Measurements from ENCODE around the gene MMP19. TPM values are rescaled to one million over a fixed set of nuclear protein-coding genes. Genes with fewer than 3 reads are reported as not detected.

Gene MMP19
- total RNA-seq, 4 donors from 2014 or later, result 1.4 to 29.5 (median 7.2) TPM

- Histone ChIP-seq H3K4me3 (no peak overlapping the region), H3K9me3 (peaks cover 0 to 17% (median 0%) of the 10 kb centered on the region in 3 donors), H3K27me3 (no peaks in the 10 kb centered on the region), H3K27ac (no peak overlapping the region), H3K4me1 (no peaks in the 10 kb centered on the region), H3K36me3 (no peaks in the 10 kb centered on the region)
- 57 to 90% methylated on average over 2 of the region's 3 CpGs for WGBS, 2 donors (ENCODE audit: low coverage in 1 of 2)
- TF ChIP-seq POLR2A (IDR thresholded peaks at IDR 0.05) (no peak), CTCF (IDR thresholded peaks at IDR 0.05) (no peak), POLR2AphosphoS5 (IDR thresholded peaks at IDR 0.05) (no peak), EP300 (IDR thresholded peaks at IDR 0.05) (no peak)
- ATAC-seq, result no peak
These were observed 19.1 kb upstream of the MMP19 start for GRCh38 chr12:55861871-55862270.

- H3K27ac ChIP-seq, result no peak overlapping the region
- H3K4me3 ChIP-seq, result no peak overlapping the region
- no peak for TF ChIP-seq POLR2A (IDR thresholded peaks at IDR 0.05)
- no peak for TF ChIP-seq POLR2AphosphoS5 (IDR thresholded peaks at IDR 0.05)
- TF ChIP-seq EP300 (IDR thresholded peaks at IDR 0.05), result no peak
- no peak for TF ChIP-seq CTCF (IDR thresholded peaks at IDR 0.05)
- WGBS, 2 donors (ENCODE audit: low coverage in 1 of 2), result 93 to 100% methylated on average over 2 to 8 of the region's 8 CpGs
- H3K9me3 ChIP-seq, result peaks cover 0 to 17% (median 0%) of the 10 kb centered on the region in 3 donors
- no peaks in the 10 kb centered on the region for H3K36me3 ChIP-seq
- no peaks in the 10 kb centered on the region for H3K27me3 ChIP-seq
- no peaks in the 10 kb centered on the region for H3K4me1 ChIP-seq
- ATAC-seq, result no peak
These were observed 18.7 kb upstream of the MMP19 start for GRCh38 chr12:55861396-55861795.

- 29 to 52% methylated on average over 1 of the region's 1 CpG for WGBS, 2 donors (ENCODE audit: low coverage in 1 of 2)
- TF ChIP-seq EP300 (IDR thresholded peaks at IDR 0.05), result no peak
- no peak for ATAC-seq
- no peak overlapping the region for H3K4me3 ChIP-seq
- H3K27ac ChIP-seq, result no peak overlapping the region
- H3K9me3 ChIP-seq, result no peaks in the 10 kb centered on the region
- H3K4me1 ChIP-seq, result peaks cover 0 to 9% (median 5%) of the 10 kb centered on the region in 3 donors
- no peaks in the 10 kb centered on the region for H3K36me3 ChIP-seq
- peaks cover 21% of the 10 kb centered on the region for H3K27me3 ChIP-seq
These were observed 10.0 kb upstream of the MMP19 start for GRCh38 chr12:55852740-55853139.

GRCh38 chr12:55850893-55851292 lies 8.2 kb upstream of the MMP19 start:
- H3K4me1 ChIP-seq, result peaks cover 0 to 22% (median 10%) of the 10 kb centered on the region in 3 donors
- H3K27me3 ChIP-seq, result peaks cover 29% of the 10 kb centered on the region
- H3K36me3 ChIP-seq, result no peaks in the 10 kb centered on the region
- no peaks in the 10 kb centered on the region for H3K9me3 ChIP-seq
- ATAC-seq, result no peak
- no peak overlapping the region for H3K4me3 ChIP-seq
- 70 to 80% methylated on average over 2 to 3 of the region's 3 CpGs for WGBS, 2 donors (ENCODE audit: low coverage in 1 of 2)
- no peak for TF ChIP-seq CTCF (IDR thresholded peaks at IDR 0.05)
- no peak for TF ChIP-seq EP300 (IDR thresholded peaks at IDR 0.05)
- no peak for TF ChIP-seq POLR2AphosphoS5 (IDR thresholded peaks at IDR 0.05)
- no peak for TF ChIP-seq POLR2A (IDR thresholded peaks at IDR 0.05)
- H3K27ac ChIP-seq, result peak overlapping the region in 2 of 4 donors; percentile 86 to 90

GRCh38 chr12:55850401-55850800 lies 7.7 kb upstream of the MMP19 start:
- Histone ChIP-seq H3K27me3 (peaks cover 29% of the 10 kb centered on the region), H3K4me3 (no peak overlapping the region), H3K36me3 (no peaks in the 10 kb centered on the region), H3K27ac (peak overlapping the region in 2 of 4 donors; percentile 86 to 90), H3K9me3 (no peaks in the 10 kb centered on the region), H3K4me1 (peaks cover 0 to 22% (median 10%) of the 10 kb centered on the region in 3 donors)
- no peak for TF ChIP-seq EP300 (IDR thresholded peaks at IDR 0.05)
- no peak for TF ChIP-seq CTCF (IDR thresholded peaks at IDR 0.05)
- no peak for TF ChIP-seq POLR2AphosphoS5 (IDR thresholded peaks at IDR 0.05)
- TF ChIP-seq POLR2A (IDR thresholded peaks at IDR 0.05), result no peak
- ATAC-seq, result no peak
- WGBS, 2 donors (ENCODE audit: low coverage in 1 of 2), result 33% methylated on average over 1 of the region's 1 CpG; no CpG with 5 or more reads in 1 of the 2 donors

All from gastroesophageal sphincter (tissue), 4 donors.